Osteoblast (primary cell): ENCODE results near the gene SLC6A9. TPM values are rescaled to one million over a fixed set of nuclear protein-coding genes. Genes with fewer than 3 reads are reported as not detected.
A peak's percentile ranks its signal among the peaks of the same experiment; 100 is the strongest.

Source experiments
- DNase-seq: peaks from one replicate; pipeline ENCODE4 v3.0.0; 2011; ENCODE audit warnings: low spot score, mixed read lengths; ENCODE audit not compliant: insufficient read length; ENCODE audit errors: missing footprints
- H2AFZ ChIP-seq: 2 replicates; pipeline ENCODE4 v1.6.0; 2011; ENCODE audit warnings: mild to moderate bottlenecking, low read length
- H3K27ac ChIP-seq: 2 replicates; pipeline ENCODE4 v1.5.1; 2011; ENCODE audit warnings: mild to moderate bottlenecking, low read depth, low read length, moderate library complexity
- H3K27me3 ChIP-seq: 2 replicates; pipeline ENCODE4 v1.6.0; 2012; ENCODE audit warnings: mild to moderate bottlenecking, control low read depth, inconsistent platforms, low read length, moderate library complexity; ENCODE audit not compliant: insufficient read depth
- H3K36me3 ChIP-seq: 2 replicates; pipeline ENCODE4 v1.5.1; 2011; ENCODE audit warnings: mild to moderate bottlenecking, low read length, control low read depth, moderate library complexity; ENCODE audit not compliant: insufficient read depth
- H3K4me1 ChIP-seq: 2 replicates; pipeline ENCODE4 v1.5.1; 2011; ENCODE audit warnings: mild to moderate bottlenecking, low read length, control low read depth, moderate library complexity; ENCODE audit not compliant: insufficient read depth
- H3K4me2 ChIP-seq: 2 replicates; pipeline ENCODE4 v1.6.0; 2011; ENCODE audit warnings: mild to moderate bottlenecking, low read length; ENCODE audit not compliant: insufficient read depth
- H3K4me3 ChIP-seq: fragments of 200-600 bp; sonication (generic); 3 replicates; pipeline ENCODE4 v1.5.1; 2012; ENCODE audit warnings: mild to moderate bottlenecking, low read length, inconsistent platforms; ENCODE audit not compliant: insufficient read depth
- H3K79me2 ChIP-seq: 2 replicates; pipeline ENCODE4 v1.6.0; 2012; ENCODE audit warnings: mild to moderate bottlenecking, low read length, control low read depth, inconsistent platforms; ENCODE audit not compliant: insufficient read depth
- H3K9me3 ChIP-seq: 2 replicates; pipeline ENCODE4 v1.5.1; 2011; ENCODE audit warnings: low read depth, low read length, control low read depth
- H4K20me1 ChIP-seq: 2 replicates; pipeline ENCODE4 v1.6.0; 2012; ENCODE audit warnings: mild to moderate bottlenecking, low read length, control low read depth; ENCODE audit not compliant: insufficient read depth
- total RNA-seq: library from RNA; depleted of rRNA; stranded (reverse); fragments of >200 nt; gene quantifications from 2 replicates; pipeline ENCODE4 v1.2.3, GENCODE V29; 2012
- TF ChIP-seq, protein P1 (sequence below): IDR thresholded peaks from 2 replicates; pipeline ENCODE4 v1.5.1; 2011; ENCODE audit warnings: mild to moderate bottlenecking, low read depth, low read length, moderate library complexity; ENCODE audit errors: extremely low read depth

The SLC6A9 gene
- total RNA-seq, 1 donor: 18.5 TPM

DNA sequence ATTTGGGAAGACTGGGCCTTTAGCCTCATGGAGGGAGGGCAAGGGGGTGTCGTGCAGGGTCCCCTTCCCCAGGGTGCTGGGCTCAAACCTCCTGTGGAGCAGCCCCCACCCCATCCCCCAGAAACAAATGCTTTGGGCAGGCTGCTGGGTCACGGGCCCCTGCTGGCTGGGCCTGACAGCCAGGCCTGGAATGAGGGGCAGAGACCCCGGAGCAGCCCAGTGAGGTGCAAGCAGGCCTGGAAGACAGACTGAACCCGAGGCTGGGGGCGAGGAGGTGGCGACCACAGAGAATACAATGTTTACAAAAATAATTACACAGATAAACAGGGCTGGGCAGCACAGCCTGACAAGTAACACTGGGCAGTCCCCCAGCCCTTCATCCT lies 34.5 kb downstream of the SLC6A9 start:
- no peaks in the 10 kb centered on the region for H3K36me3 ChIP-seq
- H4K20me1 ChIP-seq: no peaks in the 10 kb centered on the region
- peaks cover 5% of the 10 kb centered on the region for H3K4me1 ChIP-seq
- no peak overlapping the region for H3K27ac ChIP-seq
- H3K79me2 ChIP-seq: no peaks in the 10 kb centered on the region
- no peaks in the 10 kb centered on the region for H3K27me3 ChIP-seq
- H3K4me3 ChIP-seq: no peak overlapping the region
- H3K4me2 ChIP-seq: no peak overlapping the region
- H2AFZ ChIP-seq: no peak overlapping the region
- H3K9me3 ChIP-seq: no peaks in the 10 kb centered on the region
- TF ChIP-seq, protein P1, sequence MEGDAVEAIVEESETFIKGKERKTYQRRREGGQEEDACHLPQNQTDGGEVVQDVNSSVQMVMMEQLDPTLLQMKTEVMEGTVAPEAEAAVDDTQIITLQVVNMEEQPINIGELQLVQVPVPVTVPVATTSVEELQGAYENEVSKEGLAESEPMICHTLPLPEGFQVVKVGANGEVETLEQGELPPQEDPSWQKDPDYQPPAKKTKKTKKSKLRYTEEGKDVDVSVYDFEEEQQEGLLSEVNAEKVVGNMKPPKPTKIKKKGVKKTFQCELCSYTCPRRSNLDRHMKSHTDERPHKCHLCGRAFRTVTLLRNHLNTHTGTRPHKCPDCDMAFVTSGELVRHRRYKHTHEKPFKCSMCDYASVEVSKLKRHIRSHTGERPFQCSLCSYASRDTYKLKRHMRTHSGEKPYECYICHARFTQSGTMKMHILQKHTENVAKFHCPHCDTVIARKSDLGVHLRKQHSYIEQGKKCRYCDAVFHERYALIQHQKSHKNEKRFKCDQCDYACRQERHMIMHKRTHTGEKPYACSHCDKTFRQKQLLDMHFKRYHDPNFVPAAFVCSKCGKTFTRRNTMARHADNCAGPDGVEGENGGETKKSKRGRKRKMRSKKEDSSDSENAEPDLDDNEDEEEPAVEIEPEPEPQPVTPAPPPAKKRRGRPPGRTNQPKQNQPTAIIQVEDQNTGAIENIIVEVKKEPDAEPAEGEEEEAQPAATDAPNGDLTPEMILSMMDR: no peak
- DNase-seq: no peak

DNA sequence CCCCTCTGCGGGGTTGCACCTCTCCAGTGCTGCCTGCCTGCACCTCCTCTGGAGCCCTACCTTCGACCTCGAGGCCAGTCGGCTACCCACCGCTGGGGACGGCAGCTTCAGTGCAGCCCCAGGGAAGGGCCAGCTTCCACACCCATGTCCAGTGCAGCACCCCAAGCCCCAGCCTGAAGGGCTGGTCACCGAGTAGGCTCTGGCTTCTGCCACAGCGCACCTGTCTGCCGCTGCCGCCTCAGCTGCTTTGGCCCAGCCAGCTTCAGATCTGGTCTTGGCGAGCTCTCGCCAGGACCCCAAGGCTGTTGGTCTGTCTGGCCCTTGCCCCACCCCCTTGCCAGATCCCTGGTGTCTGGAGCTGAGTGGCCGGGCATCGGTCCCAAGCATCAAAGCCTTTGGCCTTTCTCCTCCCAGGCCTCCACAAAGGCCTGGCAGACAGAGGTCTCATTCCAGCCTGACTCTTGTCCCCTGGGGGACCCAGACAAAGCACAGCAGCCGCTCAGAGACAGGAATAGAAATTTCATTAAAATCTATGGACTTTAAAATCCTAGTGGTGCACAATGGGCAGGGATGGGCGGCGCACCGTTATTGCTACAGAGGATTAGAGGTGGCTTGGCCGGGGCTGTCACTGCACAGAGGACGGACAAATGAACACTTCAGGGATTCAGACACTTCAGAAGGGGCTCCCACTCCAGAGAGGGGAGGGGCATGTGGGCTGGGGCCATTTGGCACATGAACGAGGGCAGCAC lies 35.1 kb downstream of the SLC6A9 start:
- Histone ChIP-seq H3K79me2 (no peaks in the 10 kb centered on the region), H3K9me3 (no peaks in the 10 kb centered on the region), H3K27ac (no peak overlapping the region), H3K4me3 (no peak overlapping the region), H4K20me1 (no peaks in the 10 kb centered on the region), H3K27me3 (no peaks in the 10 kb centered on the region), H3K4me1 (peaks cover 5% of the 10 kb centered on the region), H3K4me2 (no peak overlapping the region), H2AFZ (no peak overlapping the region), H3K36me3 (no peaks in the 10 kb centered on the region)
- peak; percentile 79 for DNase-seq
- TF ChIP-seq, protein P1: no peak

DNA sequence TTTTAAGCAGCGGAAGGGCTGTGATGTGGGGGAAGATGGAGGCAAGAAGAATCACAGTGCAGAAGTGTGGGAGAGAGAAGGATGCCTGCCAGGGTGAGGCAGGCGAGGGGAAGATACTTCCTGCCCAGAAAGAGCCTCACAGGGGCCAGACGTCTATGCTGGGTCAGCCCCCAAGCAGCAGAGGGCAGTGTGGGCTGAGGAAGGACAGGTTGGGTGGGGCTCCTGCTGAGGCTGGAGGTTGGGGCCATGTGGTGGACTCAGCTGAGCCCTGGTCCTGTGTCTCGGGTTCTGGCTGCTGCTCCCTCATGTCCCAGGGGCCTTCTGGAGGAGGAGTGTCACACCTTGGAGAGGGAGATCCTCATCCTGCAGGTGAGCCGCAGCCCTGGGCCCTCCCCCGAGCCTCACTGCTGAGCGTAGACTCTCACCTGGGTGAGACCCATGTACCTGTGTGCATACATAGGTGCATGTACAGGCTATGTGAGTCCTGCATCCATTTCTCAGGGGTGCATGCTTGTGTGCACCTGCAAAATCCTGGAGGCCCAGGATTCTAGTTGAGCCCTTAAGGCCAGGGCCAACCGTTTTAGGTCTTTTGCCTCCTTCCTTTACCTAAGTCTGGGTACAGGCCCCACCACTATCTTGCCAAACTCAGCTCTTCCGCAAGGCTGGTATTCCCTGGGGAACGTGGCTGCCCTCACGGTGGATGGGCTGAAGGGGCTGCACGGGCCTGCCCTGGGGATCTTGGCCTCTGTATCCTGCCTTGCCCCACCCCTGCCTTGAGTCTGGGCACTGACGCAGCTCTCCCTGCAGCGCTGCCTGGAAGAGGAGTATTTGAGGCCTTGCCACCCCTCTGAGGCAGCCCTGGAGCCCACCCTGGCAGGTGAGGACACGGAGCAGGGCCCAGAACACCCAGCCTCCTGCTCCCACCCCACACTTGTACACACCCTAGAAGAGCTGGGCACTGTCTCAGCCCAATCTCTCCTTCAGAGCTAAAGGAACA lies 36.2 kb downstream of the SLC6A9 start:
- Histone ChIP-seq H3K36me3 (no peaks in the 10 kb centered on the region), H3K4me1 (peaks cover 11% of the 10 kb centered on the region), H3K9me3 (no peaks in the 10 kb centered on the region), H3K27ac (no peak overlapping the region), H3K4me3 (no peak overlapping the region), H3K27me3 (no peaks in the 10 kb centered on the region), H3K79me2 (no peaks in the 10 kb centered on the region), H2AFZ (no peak overlapping the region), H4K20me1 (no peaks in the 10 kb centered on the region), H3K4me2 (no peak overlapping the region)
- no peak for DNase-seq
- TF ChIP-seq, protein P1: peak; percentile 46

DNA sequence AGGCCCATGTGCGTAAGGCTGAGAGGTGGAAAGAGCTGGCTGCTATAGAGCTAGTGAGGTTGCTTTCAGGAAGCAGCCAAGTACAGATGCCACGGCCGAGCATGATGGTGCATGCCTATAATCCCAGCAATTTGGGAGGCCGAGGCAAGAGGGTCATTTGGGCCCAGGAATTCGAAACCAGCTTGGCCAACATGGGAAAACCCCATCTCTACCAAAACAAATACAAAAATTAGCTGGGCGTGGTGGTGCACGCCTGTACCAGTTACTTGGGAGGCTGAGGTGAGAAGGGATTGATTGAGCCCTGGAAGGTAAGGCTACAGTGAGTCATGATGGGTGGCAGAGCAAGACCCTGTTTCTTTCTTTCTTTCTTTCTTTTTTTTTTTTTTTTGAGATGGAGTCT lies 37.2 kb downstream of the SLC6A9 start:
- Histone ChIP-seq H4K20me1 (no peaks in the 10 kb centered on the region), H2AFZ (no peak overlapping the region)
- TF ChIP-seq, protein P1: no peak

More for the DNA sequence above, 37.2 kb downstream of the SLC6A9 start:
- Histone ChIP-seq H3K9me3 (no peaks in the 10 kb centered on the region), H3K36me3 (no peaks in the 10 kb centered on the region), H3K4me1 (peaks cover 11% of the 10 kb centered on the region), H3K4me3 (no peak overlapping the region), H3K4me2 (no peak overlapping the region), H3K27me3 (no peaks in the 10 kb centered on the region), H3K27ac (no peak overlapping the region), H3K79me2 (no peaks in the 10 kb centered on the region)
- DNase-seq: no peak
